Neural cell (in vitro differentiated cells): ENCODE results near the gene CNP. TPM values are rescaled to one million over a fixed set of nuclear protein-coding genes. Genes with fewer than 3 reads are reported as not detected.

Experiments
- H2AFZ ChIP-seq: fragments of 200-600, 300-800 bp; sonication (generic), shearing (Covaris generic); 2 replicates; pipeline ENCODE4 v1.6.0; 2014; ENCODE audit warnings: low read depth, mild to moderate bottlenecking, antibody characterized with exemption, low read length, moderate library complexity
- H3F3A ChIP-seq: fragments of 200-600 bp; shearing (Covaris generic); 2 replicates; pipeline ENCODE4 v1.6.1; 2016; ENCODE audit warnings: mild to moderate bottlenecking, moderate library complexity, mixed read lengths, antibody characterized with exemption, low read length; ENCODE audit not compliant: insufficient read depth, poor library complexity, severe bottlenecking
- H3K27ac ChIP-seq: fragments of 200-600, 300-800 bp; sonication (generic), shearing (Covaris generic); 2 replicates; pipeline ENCODE4 v1.5.1; 2014; ENCODE audit warnings: mild to moderate bottlenecking, low read length, moderate library complexity
- H3K27me3 ChIP-seq: fragments of 300-800, 200-600 bp; sonication (generic), shearing (Covaris generic); 2 replicates; pipeline ENCODE4 v1.6.0; 2014; ENCODE audit warnings: mild to moderate bottlenecking, low read depth, low read length, moderate library complexity; ENCODE audit not compliant: insufficient read depth
- H3K36me3 ChIP-seq: fragments of 300-800, 200-600 bp; sonication (generic), shearing (Covaris generic); 2 replicates; pipeline ENCODE4 v1.5.1; 2014; ENCODE audit warnings: mild to moderate bottlenecking, antibody characterized with exemption, low read length, moderate library complexity; ENCODE audit not compliant: insufficient read depth
- H3K4me2 ChIP-seq: fragments of 300-800, 200-600 bp; sonication (generic), shearing (Covaris generic); 2 replicates; pipeline ENCODE4 v1.6.0; 2014; ENCODE audit warnings: mild to moderate bottlenecking, low read length
- H3K4me3 ChIP-seq: fragments of 300-800, 200-600 bp; sonication (generic), shearing (Covaris generic); 2 replicates; pipeline ENCODE4 v1.5.1; 2014; ENCODE audit warnings: mild to moderate bottlenecking, low read length, moderate library complexity
- H3K79me2 ChIP-seq: fragments of 200-600 bp; shearing (Covaris generic); replicated peaks from 2 replicates; pipeline ENCODE4 v1.6.0; 2014; ENCODE audit warnings: mild to moderate bottlenecking, low read length, moderate library complexity; ENCODE audit not compliant: insufficient read depth
- H3K9ac ChIP-seq: fragments of 300-800, 200-600 bp; sonication (generic), shearing (Covaris generic); 2 replicates; pipeline ENCODE4 v1.6.1; 2016; ENCODE audit warnings: mild to moderate bottlenecking, low read length, mixed read lengths
- H3K9me2 ChIP-seq: fragments of 200-600 bp; shearing (Covaris generic); 2 replicates; pipeline ENCODE4 v1.6.1; 2016; ENCODE audit warnings: mild to moderate bottlenecking, low read length, mixed read lengths; ENCODE audit not compliant: insufficient read depth
- H3K9me3 ChIP-seq: fragments of 200-600, 300-800 bp; sonication (generic), shearing (Covaris generic); 2 replicates; pipeline ENCODE4 v1.6.1; 2016; ENCODE audit warnings: mild to moderate bottlenecking, mixed run types, low read length, moderate library complexity, mixed read lengths
- H4K20me1 ChIP-seq: fragments of 200-600 bp; shearing (Covaris generic); 2 replicates; pipeline ENCODE4 v1.6.1; 2016; ENCODE audit warnings: mild to moderate bottlenecking, mixed run types; ENCODE audit not compliant: insufficient read depth
- EP300 ChIP-seq: fragments of 450-650 bp; conservative IDR thresholded peaks from 2 replicates; pipeline ENCODE4 v1.6.1; 2014; ENCODE audit warnings: antibody characterized with exemption, mild to moderate bottlenecking, moderate library complexity; ENCODE audit not compliant: poor library complexity, severe bottlenecking
- EZH2 ChIP-seq: fragments of 200-600, 300-800 bp; shearing (Covaris generic), sonication (generic); IDR thresholded peaks from 2 replicates; pipeline ENCODE4 v1.6.1; 2014; ENCODE audit warnings: antibody characterized with exemption, low read length, borderline replicate concordance, mild to moderate bottlenecking; ENCODE audit not compliant: insufficient read depth, poor library complexity, severe bottlenecking
- MXI1 ChIP-seq: fragments of 450-650 bp; conservative IDR thresholded peaks from 2 replicates; pipeline ENCODE4 v1.6.1; 2014; ENCODE audit warnings: antibody characterized with exemption, mild to moderate bottlenecking; ENCODE audit not compliant: poor library complexity, severe bottlenecking
- POLR2AphosphoS5 ChIP-seq: IDR thresholded peaks from 2 replicates; pipeline ENCODE4 v1.6.1; 2012
- RAD21 ChIP-seq: fragments of 450-650 bp; conservative IDR thresholded peaks from 2 replicates; pipeline ENCODE4 v1.6.1; 2014; ENCODE audit warnings: antibody characterized with exemption, mild to moderate bottlenecking, moderate library complexity
- SMC3 ChIP-seq: fragments of 450-650 bp; conservative IDR thresholded peaks from 2 replicates; pipeline ENCODE4 v1.6.1; 2014; ENCODE audit warnings: antibody characterized with exemption, mild to moderate bottlenecking, moderate library complexity; ENCODE audit not compliant: poor library complexity
- TAF1 ChIP-seq: IDR thresholded peaks from 2 replicates; pipeline ENCODE4 v1.6.1; 2012; ENCODE audit warnings: low read depth
- polyA plus RNA-seq: library from polyadenylated mRNA; depleted of rRNA; stranded (reverse); fragments of >200 nt; gene quantifications from 2 replicates; pipeline ENCODE4 v1.2.3, GENCODE V29; 2014
- TF ChIP-seq, protein P1 (sequence below): fragments of 450-650 bp; IDR thresholded peaks from 2 replicates; pipeline ENCODE4 v1.5.1; 2014; ENCODE audit warnings: antibody characterized with exemption, mild to moderate bottlenecking, moderate library complexity; ENCODE audit not compliant: poor library complexity, severe bottlenecking
- TF ChIP-seq, protein P2 (sequence below): IDR thresholded peaks from 2 replicates; pipeline ENCODE4 v1.6.1; 2012; ENCODE audit warnings: borderline replicate concordance

CNP gene
- polyA plus RNA-seq, 1 donor from 2014 or later, result 27.7 TPM

DNA sequence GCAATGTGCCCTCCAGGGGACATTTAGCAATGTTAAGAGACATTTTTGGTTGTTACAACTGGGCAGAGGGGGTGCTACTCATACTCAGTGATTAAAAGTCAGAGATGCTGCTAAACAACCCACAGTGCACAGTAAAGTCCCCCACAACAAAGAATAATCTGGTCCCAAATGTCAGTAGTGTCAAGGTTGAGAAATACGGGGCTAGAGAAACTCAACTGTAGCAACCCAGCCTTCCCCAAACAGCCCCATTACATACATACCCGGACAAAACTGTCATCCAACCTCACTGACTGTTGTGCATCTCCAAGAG lies 30.2 kb downstream of the CNP start:
- Histone ChIP-seq H3K9ac (no peak overlapping the region), H3K4me3 (no peak overlapping the region), H3K79me2 (peaks cover 4% of the 10 kb centered on the region), H3K27ac (no peak overlapping the region), H2AFZ (no peak overlapping the region), H3K9me2 (no peaks in the 10 kb centered on the region), H3K9me3 (no peaks in the 10 kb centered on the region), H4K20me1 (no peaks in the 10 kb centered on the region), H3K27me3 (no peaks in the 10 kb centered on the region), H3K4me2 (no peak overlapping the region), H3F3A (no peaks in the 10 kb centered on the region), H3K36me3 (peaks cover 16% of the 10 kb centered on the region)
- no peak for TF ChIP-seq SMC3
- TF ChIP-seq RAD21, result no peak
- no peak for TF ChIP-seq EP300
- no peak for TF ChIP-seq MXI1
- no peak for TF ChIP-seq TAF1
- TF ChIP-seq, protein P1, sequence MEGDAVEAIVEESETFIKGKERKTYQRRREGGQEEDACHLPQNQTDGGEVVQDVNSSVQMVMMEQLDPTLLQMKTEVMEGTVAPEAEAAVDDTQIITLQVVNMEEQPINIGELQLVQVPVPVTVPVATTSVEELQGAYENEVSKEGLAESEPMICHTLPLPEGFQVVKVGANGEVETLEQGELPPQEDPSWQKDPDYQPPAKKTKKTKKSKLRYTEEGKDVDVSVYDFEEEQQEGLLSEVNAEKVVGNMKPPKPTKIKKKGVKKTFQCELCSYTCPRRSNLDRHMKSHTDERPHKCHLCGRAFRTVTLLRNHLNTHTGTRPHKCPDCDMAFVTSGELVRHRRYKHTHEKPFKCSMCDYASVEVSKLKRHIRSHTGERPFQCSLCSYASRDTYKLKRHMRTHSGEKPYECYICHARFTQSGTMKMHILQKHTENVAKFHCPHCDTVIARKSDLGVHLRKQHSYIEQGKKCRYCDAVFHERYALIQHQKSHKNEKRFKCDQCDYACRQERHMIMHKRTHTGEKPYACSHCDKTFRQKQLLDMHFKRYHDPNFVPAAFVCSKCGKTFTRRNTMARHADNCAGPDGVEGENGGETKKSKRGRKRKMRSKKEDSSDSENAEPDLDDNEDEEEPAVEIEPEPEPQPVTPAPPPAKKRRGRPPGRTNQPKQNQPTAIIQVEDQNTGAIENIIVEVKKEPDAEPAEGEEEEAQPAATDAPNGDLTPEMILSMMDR, result no peak
- TF ChIP-seq, protein P2, sequence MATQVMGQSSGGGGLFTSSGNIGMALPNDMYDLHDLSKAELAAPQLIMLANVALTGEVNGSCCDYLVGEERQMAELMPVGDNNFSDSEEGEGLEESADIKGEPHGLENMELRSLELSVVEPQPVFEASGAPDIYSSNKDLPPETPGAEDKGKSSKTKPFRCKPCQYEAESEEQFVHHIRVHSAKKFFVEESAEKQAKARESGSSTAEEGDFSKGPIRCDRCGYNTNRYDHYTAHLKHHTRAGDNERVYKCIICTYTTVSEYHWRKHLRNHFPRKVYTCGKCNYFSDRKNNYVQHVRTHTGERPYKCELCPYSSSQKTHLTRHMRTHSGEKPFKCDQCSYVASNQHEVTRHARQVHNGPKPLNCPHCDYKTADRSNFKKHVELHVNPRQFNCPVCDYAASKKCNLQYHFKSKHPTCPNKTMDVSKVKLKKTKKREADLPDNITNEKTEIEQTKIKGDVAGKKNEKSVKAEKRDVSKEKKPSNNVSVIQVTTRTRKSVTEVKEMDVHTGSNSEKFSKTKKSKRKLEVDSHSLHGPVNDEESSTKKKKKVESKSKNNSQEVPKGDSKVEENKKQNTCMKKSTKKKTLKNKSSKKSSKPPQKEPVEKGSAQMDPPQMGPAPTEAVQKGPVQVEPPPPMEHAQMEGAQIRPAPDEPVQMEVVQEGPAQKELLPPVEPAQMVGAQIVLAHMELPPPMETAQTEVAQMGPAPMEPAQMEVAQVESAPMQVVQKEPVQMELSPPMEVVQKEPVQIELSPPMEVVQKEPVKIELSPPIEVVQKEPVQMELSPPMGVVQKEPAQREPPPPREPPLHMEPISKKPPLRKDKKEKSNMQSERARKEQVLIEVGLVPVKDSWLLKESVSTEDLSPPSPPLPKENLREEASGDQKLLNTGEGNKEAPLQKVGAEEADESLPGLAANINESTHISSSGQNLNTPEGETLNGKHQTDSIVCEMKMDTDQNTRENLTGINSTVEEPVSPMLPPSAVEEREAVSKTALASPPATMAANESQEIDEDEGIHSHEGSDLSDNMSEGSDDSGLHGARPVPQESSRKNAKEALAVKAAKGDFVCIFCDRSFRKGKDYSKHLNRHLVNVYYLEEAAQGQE, result no peak
- no peak for TF ChIP-seq EZH2
- no peak for TF ChIP-seq POLR2AphosphoS5

DNA sequence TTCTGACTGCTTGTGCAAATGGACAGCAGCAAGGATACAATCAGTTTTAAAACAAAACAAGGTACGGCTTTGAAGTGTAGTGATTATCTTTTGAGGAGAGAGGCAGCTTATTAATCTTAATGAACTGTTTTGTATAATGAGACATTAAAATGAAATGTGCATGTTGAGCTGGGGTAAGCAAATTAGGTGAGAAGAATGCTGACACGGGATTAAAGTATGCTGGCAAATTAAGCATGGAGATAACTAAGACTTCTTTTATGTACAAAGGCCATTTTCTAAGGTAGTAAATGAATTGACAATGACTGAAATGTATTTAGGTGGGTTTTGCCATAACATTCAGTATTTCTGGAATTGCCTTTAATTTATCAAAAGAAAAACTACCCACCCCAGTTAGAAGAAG lies 31.9 kb downstream of the CNP start:
- TF ChIP-seq, protein P2, result no peak
- TF ChIP-seq, protein P1, result no peak
- TF ChIP-seq TAF1 (no peak), POLR2AphosphoS5 (no peak), MXI1 (no peak), RAD21 (no peak), SMC3 (no peak), EP300 (no peak), EZH2 (no peak)
- Histone ChIP-seq H3K36me3 (peaks cover 16% of the 10 kb centered on the region), H2AFZ (no peak overlapping the region)

More for the DNA sequence above, 31.9 kb downstream of the CNP start:
- no peaks in the 10 kb centered on the region for H3K9me2 ChIP-seq
- H3F3A ChIP-seq, result no peaks in the 10 kb centered on the region
- H4K20me1 ChIP-seq, result no peaks in the 10 kb centered on the region
- H3K9me3 ChIP-seq, result no peaks in the 10 kb centered on the region
- no peaks in the 10 kb centered on the region for H3K27me3 ChIP-seq
- H3K27ac ChIP-seq, result no peak overlapping the region
- peaks cover 8% of the 10 kb centered on the region for H3K79me2 ChIP-seq
- H3K4me2 ChIP-seq, result no peak overlapping the region
- no peak overlapping the region for H3K4me3 ChIP-seq
- no peak overlapping the region for H3K9ac ChIP-seq
